Omental fat pad (tissue), 4 donors: ENCODE measurements around the gene AFF3. TPM values are rescaled to one million over a fixed set of nuclear protein-coding genes. Genes with fewer than 3 reads are reported as not detected.
"Not testable (repeated sequence)": the region's sequence is repeated elsewhere in the genome, so short reads cannot be mapped to it uniquely, and the experiment has no call there.

ENCODE experiments used
- ATAC-seq: fragments of 150-250 bp; one replicate; pipeline ENCODE4 v1.9.1; 2016; ENCODE audit warnings: mild to moderate bottlenecking, moderate library complexity; ENCODE audit not compliant: low FRiP score
- DNase-seq: peaks from one replicate; pipeline ENCODE4 v3.0.0-alpha.2; 2019; ENCODE audit warnings: low spot score
- total RNA-seq, 4 donors: library from RNA; depleted of rRNA; stranded (reverse); fragments of >200 nt; gene quantifications; one replicate each; pipeline ENCODE4 v1.1.0, GENCODE V29; 2016
- TF ChIP-seq, protein P1 (sequence below), 3 donors: fragments of 450-650 bp; IDR thresholded peaks; one replicate each; pipeline ENCODE4 v1.5.1; 2016 to 2017; ENCODE audit warnings: antibody characterized with exemption in 3 of 3, mild to moderate bottlenecking in 3 of 3, moderate library complexity in 2 of 3

AFF3 gene
- total RNA-seq, 4 donors from 2014 or later = 1.4 to 6.0 (median 2.7) TPM

DNA sequence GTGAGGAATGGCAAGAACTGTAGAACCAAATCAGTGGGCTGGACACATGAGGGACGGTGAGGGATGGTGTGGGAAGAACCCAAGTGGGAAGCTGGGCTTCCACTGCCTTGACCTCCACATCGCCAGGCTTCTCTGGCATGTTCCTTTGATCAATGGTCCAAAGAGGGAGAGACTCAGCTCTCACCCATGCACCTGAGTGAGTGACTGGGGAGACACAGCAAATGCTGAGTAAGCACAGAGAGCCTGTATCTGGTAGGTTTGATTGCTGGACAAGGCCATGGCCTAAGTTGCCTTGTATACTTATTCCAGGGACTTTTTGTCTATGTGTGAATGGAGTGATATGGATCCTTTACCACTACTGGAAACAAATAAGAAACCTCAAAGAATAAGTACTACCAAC is 188.6 kb downstream of the AFF3 start:
- TF ChIP-seq, protein P1, sequence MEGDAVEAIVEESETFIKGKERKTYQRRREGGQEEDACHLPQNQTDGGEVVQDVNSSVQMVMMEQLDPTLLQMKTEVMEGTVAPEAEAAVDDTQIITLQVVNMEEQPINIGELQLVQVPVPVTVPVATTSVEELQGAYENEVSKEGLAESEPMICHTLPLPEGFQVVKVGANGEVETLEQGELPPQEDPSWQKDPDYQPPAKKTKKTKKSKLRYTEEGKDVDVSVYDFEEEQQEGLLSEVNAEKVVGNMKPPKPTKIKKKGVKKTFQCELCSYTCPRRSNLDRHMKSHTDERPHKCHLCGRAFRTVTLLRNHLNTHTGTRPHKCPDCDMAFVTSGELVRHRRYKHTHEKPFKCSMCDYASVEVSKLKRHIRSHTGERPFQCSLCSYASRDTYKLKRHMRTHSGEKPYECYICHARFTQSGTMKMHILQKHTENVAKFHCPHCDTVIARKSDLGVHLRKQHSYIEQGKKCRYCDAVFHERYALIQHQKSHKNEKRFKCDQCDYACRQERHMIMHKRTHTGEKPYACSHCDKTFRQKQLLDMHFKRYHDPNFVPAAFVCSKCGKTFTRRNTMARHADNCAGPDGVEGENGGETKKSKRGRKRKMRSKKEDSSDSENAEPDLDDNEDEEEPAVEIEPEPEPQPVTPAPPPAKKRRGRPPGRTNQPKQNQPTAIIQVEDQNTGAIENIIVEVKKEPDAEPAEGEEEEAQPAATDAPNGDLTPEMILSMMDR (IDR thresholded peaks at IDR 0.05) = no peak
- ATAC-seq = no peak
- no peak for DNase-seq

DNA sequence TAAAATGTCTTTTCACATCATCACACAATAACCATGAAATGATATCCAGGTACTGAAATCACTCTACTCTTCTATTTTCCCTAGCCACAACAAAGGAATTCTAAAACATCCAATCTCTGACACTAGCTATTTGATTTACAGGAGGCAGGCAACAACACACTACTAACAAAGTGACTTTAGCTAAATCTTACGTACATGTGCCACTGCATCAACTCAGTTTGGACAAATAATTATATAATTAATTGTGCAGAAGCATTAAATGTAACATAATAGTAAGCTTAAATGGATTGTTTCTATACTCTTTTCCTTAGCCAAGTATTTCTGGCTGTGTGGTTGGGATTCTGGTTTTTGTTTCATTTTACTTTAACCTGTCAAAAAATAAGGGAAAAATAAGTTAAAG is 192.4 kb downstream of the AFF3 start:
- TF ChIP-seq, protein P1 (IDR thresholded peaks at IDR 0.05) = no peak
- no peak for DNase-seq
- no peak for ATAC-seq

DNA sequence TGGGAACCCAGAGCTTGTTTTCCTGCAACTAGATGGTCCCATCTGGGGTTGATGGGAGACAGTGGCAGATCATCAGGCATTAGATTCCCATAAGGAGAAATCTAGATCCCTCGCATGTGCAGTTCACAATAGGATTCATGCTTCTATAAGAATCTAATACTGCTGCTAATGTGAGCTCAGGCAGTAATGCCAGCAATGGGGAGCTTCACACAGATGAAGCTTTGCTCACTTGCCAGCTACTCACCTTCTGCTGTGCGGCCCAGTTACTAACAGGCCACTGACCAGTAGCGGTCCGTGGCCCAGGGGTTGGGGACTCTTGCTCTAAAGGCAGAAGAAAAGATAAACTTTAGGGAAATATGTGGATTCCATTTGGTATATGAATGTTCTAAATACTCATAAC is 192.9 kb downstream of the AFF3 start:
- TF ChIP-seq, protein P1 (IDR thresholded peaks at IDR 0.05) = no peak
- no peak for ATAC-seq

DNA sequence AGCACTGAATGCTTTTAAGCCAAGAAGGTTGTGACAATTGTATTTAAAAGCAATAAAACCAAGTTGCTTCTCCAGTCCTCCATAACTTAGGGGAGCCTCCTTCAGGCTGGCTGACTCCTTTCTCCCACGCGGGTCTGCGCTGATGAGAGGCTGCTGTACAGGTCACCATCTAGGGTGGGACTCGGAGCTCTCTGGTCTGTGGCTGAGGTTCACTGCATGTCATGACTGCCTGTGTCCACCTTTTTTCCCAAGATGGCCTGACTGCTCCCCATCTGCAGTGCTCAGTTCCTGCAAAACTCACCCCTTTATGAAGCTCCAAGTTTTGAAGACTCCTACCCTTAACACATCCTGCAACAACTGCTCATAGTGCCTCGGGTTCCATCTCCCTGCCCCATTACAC is 194.4 kb downstream of the AFF3 start:
- no peak for ATAC-seq
- TF ChIP-seq, protein P1 (IDR thresholded peaks at IDR 0.05) = no peak
- no peak for DNase-seq

More for the DNA sequence above, 192.9 kb downstream of the AFF3 start:
- no peak for DNase-seq

DNA sequence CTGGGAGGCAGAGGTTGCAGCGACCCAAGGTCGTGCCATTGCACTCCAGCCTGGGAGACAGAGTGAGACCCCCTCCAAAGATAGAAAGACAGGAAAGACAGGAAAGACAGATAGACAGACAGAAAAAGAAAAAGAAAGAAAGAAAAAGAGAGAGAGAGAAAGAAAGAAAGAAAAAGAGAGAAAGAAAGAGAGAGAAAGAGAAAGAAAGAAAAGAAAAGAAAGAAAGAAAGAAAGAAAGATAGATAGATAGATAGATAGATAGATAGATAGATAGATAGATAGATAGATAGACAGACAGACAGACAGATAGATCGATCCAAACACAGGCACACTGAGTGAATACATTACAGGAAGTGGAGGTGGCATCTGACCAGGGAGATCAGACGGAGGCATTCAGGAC is 195.0 kb downstream of the AFF3 start:
- not testable (repeated sequence) for DNase-seq, ATAC-seq

DNA sequence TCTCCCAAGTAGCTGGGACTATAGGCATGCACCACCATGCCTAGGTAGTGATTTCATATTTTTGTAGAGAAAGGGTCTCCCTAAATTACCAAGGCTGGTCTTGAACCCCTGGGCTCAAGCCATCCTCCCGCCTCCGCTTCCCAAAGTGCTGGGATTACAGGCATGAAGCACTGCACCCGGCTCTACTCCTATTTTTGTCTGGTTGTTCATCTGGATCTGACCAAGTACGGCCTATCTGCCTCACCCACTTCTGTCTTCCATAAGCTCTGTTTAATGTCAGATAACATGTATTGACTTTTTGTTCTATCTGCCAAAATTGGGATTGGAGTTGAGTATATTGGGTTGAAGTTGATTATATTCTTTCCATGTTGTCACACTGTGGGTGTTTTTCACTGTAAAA is 198.4 kb downstream of the AFF3 start:
- DNase-seq = no peak
- TF ChIP-seq, protein P1 (IDR thresholded peaks at IDR 0.05) = no peak
- ATAC-seq = no peak

DNA sequence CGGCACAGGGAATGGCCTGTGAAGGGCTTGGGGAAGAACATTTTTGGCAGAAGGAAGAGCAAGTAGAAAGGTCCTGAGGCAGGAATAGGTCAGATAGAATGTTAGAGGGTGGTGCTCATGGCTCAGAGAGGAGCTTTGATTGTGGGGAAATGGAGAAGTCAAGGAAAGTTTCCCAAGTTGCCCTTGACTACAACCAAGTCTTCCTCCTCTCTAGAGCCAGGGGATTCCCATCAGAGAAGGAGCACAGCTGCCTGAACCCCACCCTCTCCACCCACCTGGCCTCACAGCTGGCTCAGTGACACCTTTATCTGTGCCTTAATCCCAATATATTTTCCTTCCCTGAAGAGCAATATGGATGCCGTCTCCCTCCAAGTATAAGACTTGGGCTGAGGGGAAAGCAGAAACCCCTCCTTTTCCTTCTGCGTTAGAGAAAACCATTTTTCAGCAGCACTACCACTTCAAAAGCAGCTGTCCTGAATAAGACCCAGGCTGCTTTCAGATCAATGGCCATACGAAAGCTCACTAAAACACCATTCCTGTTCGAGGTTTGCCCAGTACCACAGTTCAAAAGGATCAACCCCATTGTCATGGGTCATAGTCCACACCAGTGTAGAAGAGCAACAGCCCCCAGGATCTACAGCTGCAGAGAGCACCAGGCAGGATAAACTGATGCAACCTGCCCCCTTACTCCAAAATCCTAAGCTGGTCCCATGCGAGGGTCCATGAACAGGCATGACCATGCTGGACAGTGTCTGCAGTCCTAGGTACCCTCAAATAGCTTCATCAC is 199.6 kb downstream of the AFF3 start:
- ATAC-seq = no peak
- TF ChIP-seq, protein P1 (IDR thresholded peaks at IDR 0.05) = no peak
- no peak for DNase-seq
